Lower lobe of right lung (tissue), 2 donors: ENCODE measurements around the gene SPEF2. TPM values are rescaled to one million over a fixed set of nuclear protein-coding genes. Genes with fewer than 3 reads are reported as not detected.

ENCODE experiments used
- ATAC-seq, 2 donors: fragments of 200-7000 bp; cut with Tn5 transposase; one replicate each; pipeline ENCODE4 v1.9.1; 2020 to 2022; ENCODE audit warnings: mild to moderate bottlenecking in 2 of 2, moderate library complexity in 2 of 2
- DNase-seq: peaks from one replicate; pipeline ENCODE4 v3.0.0-alpha.2; 2020
- H3K27ac ChIP-seq: fragments of 200-600 bp; one replicate; pipeline ENCODE4 v1.8.0; 2022
- H3K27me3 ChIP-seq: fragments of 200-600 bp; one replicate; pipeline ENCODE4 v1.8.0; 2022; ENCODE audit warnings: low read depth
- H3K36me3 ChIP-seq: fragments of 200-600 bp; one replicate; pipeline ENCODE4 v1.8.0; 2022; ENCODE audit warnings: mild to moderate bottlenecking
- H3K4me1 ChIP-seq: fragments of 200-600 bp; one replicate; pipeline ENCODE4 v1.8.0; 2022
- H3K4me3 ChIP-seq: fragments of 200-600 bp; one replicate; pipeline ENCODE4 v1.8.0; 2022; ENCODE audit warnings: mild to moderate bottlenecking
- H3K9me3 ChIP-seq: fragments of 200-600 bp; one replicate; pipeline ENCODE4 v1.8.0; 2022
- CTCF ChIP-seq: fragments of 200-600 bp; IDR thresholded peaks from one replicate; pipeline ENCODE4 v1.8.0; 2022; ENCODE audit warnings: antibody characterized with exemption, mild to moderate bottlenecking
- intact Hi-C: fragments of 100-400 bp; cut with DNase I; formaldehyde crosslinking; loops from one replicate; pipeline ENCODE4 v1.11.0; 2022
- total RNA-seq: library from RNA; stranded (reverse); fragmentation: NEBNext Ultra II Directional; extraction: Animal tissue kit (Norgen Biotek cat#: 25700); gene quantifications from one replicate; pipeline ENCODE4 v1.2.1, GENCODE V29; 2021
- donor health status: DM: no; HTN: yes; CAD: no; lungs with severe emphysema.

SPEF2 gene
- total RNA-seq, 1 donor from 2014 or later = 17.6 TPM

GRCh38 chr5:35755966-35756365 lies 138.3 kb downstream of the SPEF2 start:
- intact Hi-C loops = no loop called here
- Histone ChIP-seq H3K36me3 (no peaks in the 10 kb centered on the region), H3K27ac (no peak overlapping the region), H3K4me3 (no peak overlapping the region), H3K4me1 (no peaks in the 10 kb centered on the region), H3K9me3 (no peaks in the 10 kb centered on the region), H3K27me3 (no peaks in the 10 kb centered on the region)
- TF ChIP-seq CTCF = no peak
- DNase-seq = no peak
- ATAC-seq = no peak

- Histone ChIP-seq H3K27ac (no peak overlapping the region), H3K36me3 (no peaks in the 10 kb centered on the region), H3K27me3 (no peaks in the 10 kb centered on the region), H3K4me3 (no peak overlapping the region), H3K4me1 (no peaks in the 10 kb centered on the region), H3K9me3 (no peaks in the 10 kb centered on the region)
- DNase-seq = no peak
- intact Hi-C loops = no loop called here
- ATAC-seq = no peak
- TF ChIP-seq CTCF = no peak
Observed at GRCh38 chr5:35758151-35758724, 140.6 kb downstream of the SPEF2 start.

GRCh38 chr5:35761541-35761940 lies 143.9 kb downstream of the SPEF2 start:
- DNase-seq (no peak), ATAC-seq (no peak)
- intact Hi-C loops = no loop called here
- Histone ChIP-seq H3K36me3 (no peaks in the 10 kb centered on the region), H3K27ac (no peak overlapping the region), H3K4me1 (no peaks in the 10 kb centered on the region), H3K4me3 (no peak overlapping the region), H3K27me3 (no peaks in the 10 kb centered on the region), H3K9me3 (no peaks in the 10 kb centered on the region)
- no peak for TF ChIP-seq CTCF

- no peak for DNase-seq
- intact Hi-C loops = no loop called here
- Histone ChIP-seq H3K36me3 (no peaks in the 10 kb centered on the region), H3K9me3 (no peaks in the 10 kb centered on the region), H3K27ac (no peak overlapping the region), H3K4me3 (no peak overlapping the region), H3K4me1 (no peaks in the 10 kb centered on the region), H3K27me3 (no peaks in the 10 kb centered on the region)
- no peak for TF ChIP-seq CTCF
- ATAC-seq = no peak
Observed at GRCh38 chr5:35762368-35762767, 144.7 kb downstream of the SPEF2 start.

- intact Hi-C loops = no loop called here
- no peak for TF ChIP-seq CTCF
Observed at GRCh38 chr5:35765921-35766320, 148.3 kb downstream of the SPEF2 start.

GRCh38 chr5:35771300-35771699 lies 153.6 kb downstream of the SPEF2 start:
- no peaks in the 10 kb centered on the region for H3K4me1 ChIP-seq
- H3K27me3 ChIP-seq = no peaks in the 10 kb centered on the region
- DNase-seq (no peak), ATAC-seq (no peak)
- no peak overlapping the region for H3K4me3 ChIP-seq
- intact Hi-C loops = no loop called here
- no peak for TF ChIP-seq CTCF
- no peak overlapping the region for H3K27ac ChIP-seq
- H3K36me3 ChIP-seq = no peaks in the 10 kb centered on the region
- H3K9me3 ChIP-seq = no peaks in the 10 kb centered on the region

More at GRCh38 chr5:35765921-35766320, 148.3 kb downstream of the SPEF2 start:
- Histone ChIP-seq H3K27ac (no peak overlapping the region), H3K4me3 (no peak overlapping the region), H3K4me1 (no peaks in the 10 kb centered on the region), H3K9me3 (no peaks in the 10 kb centered on the region), H3K27me3 (no peaks in the 10 kb centered on the region), H3K36me3 (no peaks in the 10 kb centered on the region)
- DNase-seq (no peak), ATAC-seq (no peak)
